Lung (tissue), 12 donors: Measurements from ENCODE around the gene NRCAM. TPM values are rescaled to one million over a fixed set of nuclear protein-coding genes. Genes with fewer than 3 reads are reported as not detected.

Source experiments
- ATAC-seq: fragments of 200-7000 bp; cut with Tn5 transposase; one replicate; pipeline ENCODE4 v1.9.1; 2020; ENCODE audit warnings: moderate number of reproducible peaks; ENCODE audit not compliant: insufficient read depth, low FRiP score
- DNase-seq, 3 donors: peaks; one replicate each; pipeline ENCODE4 v3.0.0-alpha.2; 2013 to 2017
- H3K27ac ChIP-seq, 2 donors: one replicate each; pipeline ENCODE4 v1.5.1; 2013; ENCODE audit warnings: mild to moderate bottlenecking in 2 of 2, moderate library complexity in 2 of 2, control low read depth in 1 of 2, inconsistent platforms in 1 of 2, low read depth in 1 of 2, low read length in 1 of 2
- H3K27me3 ChIP-seq, 3 donors: one replicate each; pipeline ENCODE4 v1.5.1; 2013; ENCODE audit warnings: low read length in 2 of 3; ENCODE audit not compliant: control insufficient read depth in 3 of 3, insufficient read depth in 3 of 3
- H3K36me3 ChIP-seq, 4 donors: one replicate each; pipeline ENCODE4 v1.5.1; 2013; ENCODE audit warnings: low read length in 4 of 4, mild to moderate bottlenecking in 1 of 4, moderate library complexity in 1 of 4; ENCODE audit not compliant: control insufficient read depth in 4 of 4, insufficient read depth in 4 of 4
- H3K4me1 ChIP-seq, 5 donors: one replicate each; pipeline ENCODE4 v1.5.1; 2013; ENCODE audit warnings: low read length in 5 of 5, mild to moderate bottlenecking in 2 of 5, moderate library complexity in 1 of 5; ENCODE audit not compliant: control insufficient read depth in 5 of 5, insufficient read depth in 5 of 5
- H3K4me3 ChIP-seq: one replicate; pipeline ENCODE4 v1.5.1; 2013; ENCODE audit warnings: mild to moderate bottlenecking, control low read depth, moderate library complexity
- H3K9ac ChIP-seq, 2 donors: one replicate each; pipeline ENCODE4 v1.5.1; 2013; ENCODE audit warnings: low read length in 2 of 2, control low read depth in 1 of 2; ENCODE audit not compliant: insufficient read depth in 1 of 2
- H3K9me3 ChIP-seq, 4 donors: one replicate each; pipeline ENCODE4 v1.5.1; 2013; ENCODE audit warnings: low read length in 3 of 4, mild to moderate bottlenecking in 1 of 4, moderate library complexity in 1 of 4; ENCODE audit not compliant: control insufficient read depth in 4 of 4, insufficient read depth in 3 of 4
- WGBS, 2 donors: extraction: QIAGEN DNeasy Blood & Tissue Kit; methylation state at CpG; one replicate each; pipeline ENCODE4 v1.1.7; 2013; 5-methylcytosine and 5-hydroxymethylcytosine counted together
- polyA plus RNA-seq, 2 donors: library from polyadenylated mRNA; stranded (reverse); fragments of 200-250 nt; gene quantifications; one replicate each; pipeline ENCODE4 v1.2.1, GENCODE V29; 2013
- total RNA-seq, 2 donors: library from RNA; depleted of rRNA in 1 of 2; stranded (reverse); fragments of >200 nt in 1 of 2; gene quantifications; one replicate each; pipeline ENCODE4 v1.2.1, GENCODE V29; 2014 to 2021
- TF ChIP-seq, protein P1 (sequence below): IDR thresholded peaks from 2 replicates; pipeline ENCODE4 v1.5.1; 2012; ENCODE audit warnings: mild to moderate bottlenecking; ENCODE audit errors: control extremely low read depth, extremely low read depth
- donor health status: control.
- donor health status: control.
- donor health status: Bipolar disorder and iron deficiency.
- donor health status: healthy.
- donor health status: DM: yes; HTN: yes; CAD: no.

Gene NRCAM
- total and polyA plus RNA-seq, 4 donors = 2.5 to 32.4 (median 11.0) TPM

DNA sequence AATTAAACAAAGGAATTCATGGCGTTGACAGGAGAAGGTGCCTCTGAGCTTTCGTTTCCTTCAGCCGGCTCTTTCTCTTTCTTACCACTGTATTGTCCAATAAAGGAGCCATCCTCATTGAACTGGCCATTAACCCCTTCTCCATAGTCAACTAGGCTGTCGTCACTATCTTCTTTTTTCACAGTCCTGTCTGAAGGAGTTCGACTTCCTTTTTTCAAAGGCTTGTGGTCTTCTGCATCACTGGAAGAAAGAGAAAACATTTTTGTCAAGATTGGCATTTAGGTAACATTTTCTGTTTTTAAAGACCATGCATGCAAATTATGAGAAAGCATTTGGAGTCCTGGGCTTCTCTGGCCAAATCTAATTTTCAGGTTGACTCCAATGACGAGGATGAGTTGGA is 306.3 kb downstream of the NRCAM start:
- Histone ChIP-seq H3K36me3 (no peaks in the 10 kb centered on the region), H3K27ac (no peak overlapping the region), H3K9me3 (no peaks in the 10 kb centered on the region), H3K4me3 (no peak overlapping the region), H3K4me1 (peaks cover 0 to 20% (median 2%) of the 10 kb centered on the region in 5 donors), H3K27me3 (no peaks in the 10 kb centered on the region), H3K9ac (no peak overlapping the region)
- ATAC-seq (no peak), DNase-seq (peak in 2 of 3 donors; percentile 49 to 57)
- 39 to 43% methylated on average over 6 of the region's 6 CpGs for WGBS, 2 donors
- TF ChIP-seq, protein P1, sequence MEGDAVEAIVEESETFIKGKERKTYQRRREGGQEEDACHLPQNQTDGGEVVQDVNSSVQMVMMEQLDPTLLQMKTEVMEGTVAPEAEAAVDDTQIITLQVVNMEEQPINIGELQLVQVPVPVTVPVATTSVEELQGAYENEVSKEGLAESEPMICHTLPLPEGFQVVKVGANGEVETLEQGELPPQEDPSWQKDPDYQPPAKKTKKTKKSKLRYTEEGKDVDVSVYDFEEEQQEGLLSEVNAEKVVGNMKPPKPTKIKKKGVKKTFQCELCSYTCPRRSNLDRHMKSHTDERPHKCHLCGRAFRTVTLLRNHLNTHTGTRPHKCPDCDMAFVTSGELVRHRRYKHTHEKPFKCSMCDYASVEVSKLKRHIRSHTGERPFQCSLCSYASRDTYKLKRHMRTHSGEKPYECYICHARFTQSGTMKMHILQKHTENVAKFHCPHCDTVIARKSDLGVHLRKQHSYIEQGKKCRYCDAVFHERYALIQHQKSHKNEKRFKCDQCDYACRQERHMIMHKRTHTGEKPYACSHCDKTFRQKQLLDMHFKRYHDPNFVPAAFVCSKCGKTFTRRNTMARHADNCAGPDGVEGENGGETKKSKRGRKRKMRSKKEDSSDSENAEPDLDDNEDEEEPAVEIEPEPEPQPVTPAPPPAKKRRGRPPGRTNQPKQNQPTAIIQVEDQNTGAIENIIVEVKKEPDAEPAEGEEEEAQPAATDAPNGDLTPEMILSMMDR = no peak

DNA sequence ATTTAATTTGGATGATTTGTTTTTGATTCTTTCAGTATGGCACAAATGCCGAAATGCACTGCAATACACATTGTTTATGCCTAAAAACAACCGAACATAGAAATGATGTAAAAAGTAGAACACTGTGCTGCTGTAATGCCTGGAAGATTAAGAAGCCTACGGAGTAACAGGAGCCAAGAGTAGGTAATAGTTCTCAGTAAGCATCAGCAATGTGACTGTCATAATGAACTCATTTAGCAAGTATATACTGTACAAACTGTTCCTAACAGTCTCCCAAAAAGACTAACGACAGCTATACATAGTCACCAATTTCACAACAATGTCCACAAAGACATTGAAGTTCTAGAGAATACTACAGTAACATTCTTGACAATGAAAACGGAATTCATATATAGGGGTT is 307.1 kb downstream of the NRCAM start:
- ATAC-seq = no peak

DNA sequence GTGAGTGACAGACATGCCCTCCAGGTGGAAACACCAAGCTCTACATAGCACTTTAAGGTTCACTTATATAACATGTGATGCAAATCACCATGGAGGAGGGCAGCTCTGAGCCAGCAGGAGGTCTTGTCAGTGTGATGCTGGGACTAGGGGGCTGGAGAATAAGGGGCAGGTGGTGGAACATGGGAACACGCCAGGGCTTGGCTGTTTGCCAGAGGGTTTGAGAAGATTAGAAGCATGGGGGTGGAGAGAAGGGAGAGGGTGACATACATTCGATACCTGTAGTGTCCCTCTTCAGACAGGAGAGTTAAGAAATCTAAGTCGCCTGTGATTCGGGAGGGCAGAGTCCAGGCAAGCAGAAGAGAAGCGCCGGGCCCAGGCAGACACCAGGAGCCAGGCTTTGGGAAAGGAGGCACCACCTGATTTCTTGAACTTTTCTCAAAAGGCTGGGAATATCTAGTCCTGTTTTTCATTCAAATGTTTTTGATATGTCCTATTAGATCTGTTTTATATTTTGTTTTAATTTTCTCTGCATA is 309.1 kb downstream of the NRCAM start:
- DNase-seq (no peak), ATAC-seq (no peak)
- H3K27ac ChIP-seq = no peak overlapping the region
- H3K4me3 ChIP-seq = no peak overlapping the region
- H3K36me3 ChIP-seq = no peaks in the 10 kb centered on the region
- H3K9ac ChIP-seq = no peak overlapping the region
- peaks cover 0 to 20% (median 2%) of the 10 kb centered on the region in 5 donors for H3K4me1 ChIP-seq
- no peaks in the 10 kb centered on the region for H3K27me3 ChIP-seq
- TF ChIP-seq, protein P1 = no peak
- 74 to 87% methylated on average over 6 of the region's 6 CpGs for WGBS, 2 donors
- H3K9me3 ChIP-seq = no peaks in the 10 kb centered on the region

More for the DNA sequence above, 307.1 kb downstream of the NRCAM start:
- peaks cover 0 to 20% (median 2%) of the 10 kb centered on the region in 5 donors for H3K4me1 ChIP-seq
- WGBS, 2 donors = 72 to 78% methylated on average over 5 of the region's 5 CpGs
- no peaks in the 10 kb centered on the region for H3K36me3 ChIP-seq
- no peaks in the 10 kb centered on the region for H3K9me3 ChIP-seq
- no peak overlapping the region for H3K27ac ChIP-seq
- no peak overlapping the region for H3K9ac ChIP-seq
- DNase-seq = peak in 1 of 3 donors; percentile 8
- H3K27me3 ChIP-seq = no peaks in the 10 kb centered on the region
- TF ChIP-seq, protein P1 = no peak
- H3K4me3 ChIP-seq = no peak overlapping the region
